Stimulated activated memory B cell treated with anti-CD40 and anti-IgM and Interleukin-4, amounts not matched to agents 10 μg/mL and 1 μg/mL and 100 μg/mL, for 72 hours (primary cell): ENCODE data around the gene KIAA0408.
A peak's percentile ranks its signal among the peaks of the same experiment; 100 is the strongest.

Experiments
- ATAC-seq: fragments of 150-1000 bp; cut with Tn5 transposase; 2 replicates; pipeline ENCODE4 v1.10.0; 2021
- H3K27ac Mint-ChIP-seq: one replicate; pipeline ENCODE4 v1.8.0; 2022; ENCODE audit warnings: mild to moderate bottlenecking, mixed read lengths
- H3K27me3 Mint-ChIP-seq: one replicate; pipeline ENCODE4 v1.8.0; 2022; ENCODE audit warnings: mixed read lengths
- H3K36me3 Mint-ChIP-seq: one replicate; pipeline ENCODE4 v1.8.0; 2022; ENCODE audit warnings: mixed read lengths
- H3K4me1 Mint-ChIP-seq: one replicate; pipeline ENCODE4 v1.8.0; 2022; ENCODE audit warnings: mixed read lengths
- H3K4me3 Mint-ChIP-seq: one replicate; pipeline ENCODE4 v1.8.0; 2022; ENCODE audit warnings: mild to moderate bottlenecking, moderate library complexity, mixed read lengths
- H3K9me3 Mint-ChIP-seq: one replicate; pipeline ENCODE4 v1.8.0; 2022; ENCODE audit warnings: mixed read lengths

Gene KIAA0408

DNA sequence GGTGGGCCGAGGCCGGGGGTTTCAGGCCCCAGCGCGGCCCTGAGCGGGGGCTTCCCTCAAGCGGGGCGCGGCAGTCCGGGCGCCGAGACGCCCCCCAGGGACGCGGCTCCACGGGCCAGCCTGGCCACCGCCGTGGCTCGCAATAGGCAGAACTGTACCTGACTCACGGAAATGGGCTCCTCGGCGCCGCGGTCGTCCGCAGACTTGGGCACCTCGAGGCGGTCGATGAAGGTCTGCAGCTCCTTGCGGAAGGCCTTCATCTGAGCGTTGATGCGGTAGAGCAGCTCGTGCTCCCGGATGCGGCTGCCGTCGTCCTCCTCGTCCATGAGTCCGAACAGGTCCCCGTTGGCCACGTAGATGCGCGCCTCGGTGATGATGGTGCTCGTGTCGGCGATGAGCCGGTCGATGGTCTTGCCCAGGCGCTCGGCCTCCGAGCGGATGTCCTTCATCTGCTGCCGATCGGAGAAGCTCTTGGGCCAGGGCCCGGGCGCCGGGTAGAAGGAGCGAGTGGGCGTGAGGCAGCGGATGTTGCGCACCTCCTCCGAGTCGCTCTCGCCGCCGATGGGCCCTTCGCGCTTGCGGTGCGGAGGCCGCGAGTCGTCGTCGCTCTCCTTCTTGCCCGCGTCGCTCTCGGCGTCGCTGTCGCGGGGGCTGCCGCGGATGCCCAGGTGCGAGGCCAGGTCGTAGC, 16.1 kb upstream of the KIAA0408 start:
- Mint-ChIP-seq H3K27me3 (no peaks in the 10 kb centered on the region), H3K4me1 (peaks cover 7% of the 10 kb centered on the region), H3K27ac (no peak overlapping the region), H3K36me3 (peaks cover 22% of the 10 kb centered on the region), H3K4me3 (no peak overlapping the region), H3K9me3 (no peaks in the 10 kb centered on the region)
- no peak for ATAC-seq

DNA sequence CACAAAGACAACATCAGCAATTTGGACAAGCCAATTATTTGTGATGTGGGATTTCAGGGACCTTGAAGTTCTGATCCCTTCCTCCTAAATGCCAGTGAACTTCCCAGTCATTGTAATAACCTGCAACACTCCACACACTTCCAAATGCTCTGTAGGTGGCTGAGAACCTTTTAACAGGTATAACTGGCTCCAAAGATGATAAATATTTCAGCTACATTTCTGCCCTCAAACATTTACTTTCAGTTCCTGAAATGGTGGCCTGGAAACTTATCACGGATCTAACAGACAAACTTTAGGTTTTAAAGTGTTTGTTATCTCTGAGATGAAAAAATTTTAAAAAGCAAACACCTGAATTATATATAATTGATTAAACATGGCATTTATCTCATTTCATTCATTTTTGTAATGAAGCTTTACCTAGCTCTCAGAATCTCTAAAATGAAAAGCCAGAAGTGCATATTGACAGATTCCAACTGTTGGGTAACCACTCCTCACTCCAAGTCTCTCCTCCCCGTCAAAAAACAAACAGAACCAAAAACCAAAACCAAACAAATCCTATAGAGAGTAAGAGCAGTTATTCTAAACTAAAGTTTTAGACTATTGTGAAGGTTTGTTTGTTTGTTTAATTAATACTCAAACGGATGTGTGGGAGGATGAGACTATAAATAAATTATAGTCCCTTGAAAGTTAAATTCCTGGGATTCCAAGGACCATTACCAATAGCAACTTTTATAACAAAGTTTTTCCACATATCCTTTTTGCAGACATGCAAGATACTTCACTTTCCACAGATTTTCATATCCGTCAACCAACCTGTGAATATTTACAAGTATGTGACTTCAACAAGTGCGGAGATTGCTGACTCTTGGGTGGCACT, 12.4 kb upstream of the KIAA0408 start:
- no peak overlapping the region for H3K4me3 Mint-ChIP-seq
- no peaks in the 10 kb centered on the region for H3K27me3 Mint-ChIP-seq
- no peaks in the 10 kb centered on the region for H3K9me3 Mint-ChIP-seq
- H3K36me3 Mint-ChIP-seq, result peaks cover 10% of the 10 kb centered on the region
- no peak overlapping the region for H3K27ac Mint-ChIP-seq
- no peak for ATAC-seq
- H3K4me1 Mint-ChIP-seq, result peaks cover 7% of the 10 kb centered on the region

DNA sequence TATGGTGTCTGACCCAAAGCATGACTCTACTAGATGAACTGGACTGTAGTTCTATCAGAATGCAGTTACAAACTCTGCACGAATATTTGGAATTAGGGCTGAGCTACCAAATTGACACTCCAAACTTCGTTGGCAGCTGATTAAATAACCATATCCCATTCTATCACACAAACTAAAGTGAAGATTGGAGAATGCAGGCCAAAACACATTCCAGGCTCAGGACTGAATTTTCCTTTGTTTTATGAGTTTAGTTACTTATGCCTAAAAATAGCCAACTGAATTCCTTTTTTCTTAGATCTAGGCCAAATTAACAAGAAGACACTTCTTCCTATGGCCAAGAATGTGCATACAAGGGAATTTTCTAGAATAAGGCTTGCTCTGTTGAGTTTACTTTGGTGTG, 9.7 kb upstream of the KIAA0408 start:
- H3K4me3 Mint-ChIP-seq, result no peak overlapping the region
- no peaks in the 10 kb centered on the region for H3K9me3 Mint-ChIP-seq
- no peak for ATAC-seq
- no peaks in the 10 kb centered on the region for H3K27me3 Mint-ChIP-seq
- peaks cover 7% of the 10 kb centered on the region for H3K4me1 Mint-ChIP-seq
- H3K27ac Mint-ChIP-seq, result no peak overlapping the region
- H3K36me3 Mint-ChIP-seq, result no peaks in the 10 kb centered on the region

DNA sequence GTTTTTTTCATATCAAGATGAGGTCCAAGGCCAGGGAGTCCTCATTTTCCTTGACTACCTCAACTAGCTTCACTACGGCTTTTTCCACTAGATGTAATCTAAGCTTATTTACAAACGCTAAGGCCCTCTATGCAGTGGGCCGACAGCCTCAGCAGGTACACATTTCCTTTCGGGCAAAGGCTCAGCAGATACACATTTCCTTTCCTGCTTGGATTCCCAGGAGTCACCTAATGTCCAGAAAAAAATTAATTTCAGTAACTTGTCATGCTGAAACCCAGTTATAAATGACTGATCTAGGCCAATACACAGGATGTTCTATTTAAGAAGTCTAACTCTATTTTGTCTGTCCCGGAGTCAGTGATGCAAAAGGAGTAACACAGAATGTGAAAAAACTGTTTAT, 7.2 kb upstream of the KIAA0408 start:
- no peak for ATAC-seq
- no peak overlapping the region for H3K27ac Mint-ChIP-seq
- H3K27me3 Mint-ChIP-seq, result no peaks in the 10 kb centered on the region
- H3K4me1 Mint-ChIP-seq, result peaks cover under 1% of the 10 kb centered on the region
- no peaks in the 10 kb centered on the region for H3K9me3 Mint-ChIP-seq
- no peaks in the 10 kb centered on the region for H3K36me3 Mint-ChIP-seq
- no peak overlapping the region for H3K4me3 Mint-ChIP-seq

DNA sequence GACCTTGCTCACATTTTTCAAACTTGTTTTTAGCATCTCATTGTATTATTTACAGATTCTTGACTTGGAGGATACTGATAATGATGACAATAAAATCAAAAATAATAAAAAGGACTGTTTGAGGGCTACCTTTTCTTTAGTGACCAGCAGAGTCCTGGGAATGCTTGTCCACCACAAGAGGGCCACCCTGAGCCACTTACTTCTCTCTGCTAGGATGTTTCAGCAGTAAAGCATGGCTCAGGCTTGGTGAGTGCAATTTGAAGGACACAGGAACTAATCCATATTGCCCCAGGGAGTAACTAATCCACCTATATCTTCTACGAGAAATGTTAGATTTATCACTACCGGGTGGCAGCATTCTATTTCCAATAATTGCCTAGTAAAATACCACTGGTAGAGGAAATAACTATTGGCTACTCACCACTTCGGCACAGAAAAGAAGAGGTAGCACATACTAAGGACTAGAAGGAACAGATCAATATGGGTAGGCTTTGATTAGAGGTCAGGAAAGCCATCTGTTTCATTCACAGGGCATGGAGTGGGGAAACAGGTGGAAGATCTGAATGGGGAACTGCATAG, 5.8 kb upstream of the KIAA0408 start:
- no peaks in the 10 kb centered on the region for H3K36me3 Mint-ChIP-seq
- no peaks in the 10 kb centered on the region for H3K4me1 Mint-ChIP-seq
- no peak overlapping the region for H3K27ac Mint-ChIP-seq
- no peaks in the 10 kb centered on the region for H3K27me3 Mint-ChIP-seq
- peak; percentile 73 for ATAC-seq
- H3K9me3 Mint-ChIP-seq, result no peaks in the 10 kb centered on the region
- no peak overlapping the region for H3K4me3 Mint-ChIP-seq

DNA sequence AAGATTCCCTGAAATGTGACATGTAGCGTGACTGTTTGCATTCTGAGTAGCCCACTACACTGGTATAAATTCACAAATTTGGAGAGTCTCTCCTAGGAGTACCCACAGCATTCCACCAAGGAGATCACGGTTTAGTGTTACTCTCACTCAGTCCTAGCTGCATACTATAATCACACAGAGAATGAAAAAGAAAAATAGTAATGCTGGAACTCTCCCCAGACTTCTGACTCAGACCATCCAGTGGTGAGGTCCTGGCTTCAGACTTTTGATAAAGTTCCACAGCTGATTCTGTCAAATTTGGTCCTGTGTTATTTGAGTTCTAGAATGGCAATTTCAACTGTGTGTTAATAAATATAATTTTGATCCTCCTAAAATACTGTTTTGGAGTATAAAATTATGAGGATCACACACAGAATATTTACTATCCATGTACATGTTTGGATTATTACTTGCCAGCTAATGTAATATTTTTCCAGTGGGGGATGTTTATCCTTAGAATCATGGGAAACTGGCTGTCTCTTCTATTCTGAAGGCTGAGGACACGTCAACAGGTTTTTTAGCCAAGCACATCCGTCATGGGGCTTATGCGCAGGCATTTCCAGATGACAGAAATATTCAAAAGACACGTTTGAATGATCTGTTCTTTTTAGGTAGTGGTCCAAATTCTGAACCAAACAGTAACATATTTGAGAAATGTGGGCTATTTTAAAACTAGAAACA, 5.1 kb upstream of the KIAA0408 start:
- Mint-ChIP-seq H3K9me3 (no peaks in the 10 kb centered on the region), H3K4me1 (no peaks in the 10 kb centered on the region), H3K27ac (no peak overlapping the region), H3K36me3 (no peaks in the 10 kb centered on the region), H3K27me3 (no peaks in the 10 kb centered on the region), H3K4me3 (no peak overlapping the region)
- ATAC-seq, result no peak

DNA sequence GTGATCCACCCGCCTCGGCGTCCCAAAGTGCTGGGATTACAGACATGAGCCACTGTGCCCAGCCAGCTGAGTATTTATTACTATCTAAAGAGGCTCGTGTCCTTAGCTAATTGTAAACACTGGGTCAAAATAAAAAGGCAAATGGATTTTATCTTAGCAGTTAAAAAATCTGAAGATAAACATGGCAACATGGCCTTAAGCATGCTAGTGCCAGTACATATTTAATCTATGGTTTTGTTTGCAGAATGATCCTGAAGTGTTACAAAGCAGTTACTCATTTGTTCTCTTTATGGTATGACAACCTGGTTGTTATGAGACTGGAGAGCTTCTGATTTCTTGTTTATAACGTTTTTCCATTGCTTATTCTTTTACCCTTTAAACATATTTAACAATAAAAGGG, 3.9 kb upstream of the KIAA0408 start:
- Mint-ChIP-seq H3K4me3 (no peak overlapping the region), H3K4me1 (no peaks in the 10 kb centered on the region), H3K27ac (no peak overlapping the region), H3K27me3 (no peaks in the 10 kb centered on the region), H3K36me3 (no peaks in the 10 kb centered on the region), H3K9me3 (no peaks in the 10 kb centered on the region)
- ATAC-seq, result no peak

DNA sequence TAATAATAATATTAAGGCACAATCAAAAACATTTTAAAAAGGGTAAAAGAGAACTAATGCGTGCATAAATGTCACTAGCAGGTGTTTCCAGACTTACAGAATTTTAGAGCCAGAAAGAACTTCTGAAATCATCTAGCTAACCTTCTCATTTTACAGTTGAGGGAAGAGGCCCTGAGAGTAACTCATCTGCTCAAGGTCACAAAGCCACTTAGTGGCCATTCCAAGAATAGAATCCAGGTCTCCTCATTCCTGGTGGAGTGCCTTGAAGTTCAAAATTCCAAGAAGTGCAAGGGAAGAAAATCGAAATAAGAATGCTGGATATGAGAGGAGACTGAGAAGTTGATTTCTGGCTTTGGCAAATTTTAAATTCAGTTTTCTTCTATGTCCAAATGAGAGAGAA, 3.2 kb upstream of the KIAA0408 start:
- H3K27me3 Mint-ChIP-seq, result no peaks in the 10 kb centered on the region
- H3K4me1 Mint-ChIP-seq, result no peaks in the 10 kb centered on the region
- H3K36me3 Mint-ChIP-seq, result no peaks in the 10 kb centered on the region
- no peak for ATAC-seq
- no peaks in the 10 kb centered on the region for H3K9me3 Mint-ChIP-seq
- no peak overlapping the region for H3K27ac Mint-ChIP-seq
- no peak overlapping the region for H3K4me3 Mint-ChIP-seq

DNA sequence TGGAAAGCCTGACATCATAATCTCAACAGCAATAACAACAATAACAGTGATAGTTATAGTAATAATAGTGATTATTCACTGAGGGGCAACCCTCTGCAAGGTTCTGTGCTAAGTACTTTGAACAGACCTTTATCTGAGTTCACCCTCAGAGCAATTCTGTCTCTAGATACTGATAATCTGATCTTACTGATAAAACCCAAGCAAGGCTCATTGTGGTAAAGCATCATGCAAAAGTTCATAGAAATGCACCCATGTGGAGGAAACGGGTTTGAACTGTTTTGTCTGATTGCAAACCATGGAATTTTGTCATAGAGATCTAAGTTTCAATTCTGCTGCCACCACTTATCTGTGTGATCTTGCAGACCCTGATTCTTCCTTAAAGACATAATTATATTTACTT, 1.3 kb upstream of the KIAA0408 start:
- Mint-ChIP-seq H3K36me3 (no peaks in the 10 kb centered on the region), H3K27me3 (no peaks in the 10 kb centered on the region), H3K4me3 (no peak overlapping the region), H3K27ac (no peak overlapping the region), H3K4me1 (no peaks in the 10 kb centered on the region), H3K9me3 (no peaks in the 10 kb centered on the region)
- ATAC-seq, result no peak

DNA sequence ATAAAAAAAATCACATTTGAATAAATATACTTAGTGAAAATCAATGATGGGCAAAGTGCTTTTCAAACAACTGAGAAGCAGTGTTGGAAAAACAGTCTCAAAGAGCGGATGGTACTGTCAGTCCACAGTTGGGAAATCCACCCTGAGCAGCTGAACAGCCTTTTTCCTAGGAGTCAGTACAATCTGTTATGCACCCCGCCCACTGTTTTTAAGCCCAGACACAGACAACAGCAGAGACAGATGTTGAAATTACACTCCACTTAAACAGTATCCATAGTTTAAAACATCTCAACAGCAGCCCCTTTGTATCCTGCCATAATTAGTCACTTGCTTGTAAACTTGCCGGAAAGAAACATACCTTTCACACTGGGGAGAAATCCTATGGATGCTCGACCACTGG, 372 bp downstream of the KIAA0408 start:
- Mint-ChIP-seq H3K36me3 (no peaks in the 10 kb centered on the region), H3K27ac (no peak overlapping the region), H3K4me1 (no peaks in the 10 kb centered on the region), H3K4me3 (no peak overlapping the region), H3K27me3 (no peaks in the 10 kb centered on the region), H3K9me3 (no peaks in the 10 kb centered on the region)
- ATAC-seq, result no peak

DNA sequence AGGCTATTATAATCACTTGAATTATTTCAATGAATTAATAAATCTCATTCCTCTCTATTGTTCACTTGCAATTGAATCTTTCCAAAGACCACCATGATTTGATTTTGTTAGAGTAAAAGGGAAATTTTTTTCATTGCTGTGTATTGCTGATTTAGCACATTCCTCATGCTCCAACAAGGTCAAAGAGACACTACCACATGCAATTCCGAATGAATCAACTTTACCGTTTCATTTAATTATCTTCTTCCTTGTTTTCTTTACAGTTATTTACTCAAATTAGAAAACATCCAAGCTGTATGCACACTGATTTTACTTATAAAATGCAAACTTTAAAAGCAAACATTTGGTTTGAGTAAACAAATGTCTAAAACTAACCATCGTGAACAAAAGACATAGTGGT, 967 bp downstream of the KIAA0408 start:
- Mint-ChIP-seq H3K27ac (no peak overlapping the region), H3K27me3 (no peaks in the 10 kb centered on the region), H3K4me1 (no peaks in the 10 kb centered on the region), H3K9me3 (no peaks in the 10 kb centered on the region), H3K36me3 (no peaks in the 10 kb centered on the region), H3K4me3 (no peak overlapping the region)
- no peak for ATAC-seq

DNA sequence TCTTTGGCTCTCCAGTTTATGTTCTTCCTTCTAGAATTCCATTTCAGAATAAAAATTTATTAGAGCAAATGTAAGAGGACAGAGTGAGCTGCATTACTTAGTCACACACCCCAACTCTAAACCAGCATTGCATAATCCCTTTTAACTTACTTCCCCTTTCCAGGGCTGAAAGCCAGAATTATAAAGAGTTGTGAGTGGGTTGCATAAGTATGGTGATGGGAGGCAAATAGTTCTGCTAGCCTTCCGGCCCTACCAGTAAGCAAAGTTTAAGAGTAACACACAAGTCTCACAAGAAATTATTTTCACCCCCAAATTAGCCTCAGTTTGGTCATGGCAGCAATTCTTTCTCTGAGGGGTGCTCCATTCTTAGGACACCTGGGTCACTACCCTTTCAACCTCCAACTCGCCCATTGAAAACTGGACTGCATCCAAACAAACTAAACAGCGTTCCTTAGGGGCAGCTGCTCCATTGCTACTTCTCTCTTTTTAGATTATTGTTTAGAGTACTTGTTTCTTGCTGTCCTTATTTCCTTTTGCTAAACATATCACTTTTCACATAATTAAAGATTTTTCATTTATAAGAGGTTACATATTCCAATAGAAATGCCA, 1.6 kb downstream of the KIAA0408 start:
- H3K27ac Mint-ChIP-seq, result no peak overlapping the region
- no peak for ATAC-seq
- H3K4me1 Mint-ChIP-seq, result no peaks in the 10 kb centered on the region
- H3K9me3 Mint-ChIP-seq, result no peaks in the 10 kb centered on the region
- no peaks in the 10 kb centered on the region for H3K27me3 Mint-ChIP-seq
- H3K4me3 Mint-ChIP-seq, result no peak overlapping the region
- H3K36me3 Mint-ChIP-seq, result no peaks in the 10 kb centered on the region

DNA sequence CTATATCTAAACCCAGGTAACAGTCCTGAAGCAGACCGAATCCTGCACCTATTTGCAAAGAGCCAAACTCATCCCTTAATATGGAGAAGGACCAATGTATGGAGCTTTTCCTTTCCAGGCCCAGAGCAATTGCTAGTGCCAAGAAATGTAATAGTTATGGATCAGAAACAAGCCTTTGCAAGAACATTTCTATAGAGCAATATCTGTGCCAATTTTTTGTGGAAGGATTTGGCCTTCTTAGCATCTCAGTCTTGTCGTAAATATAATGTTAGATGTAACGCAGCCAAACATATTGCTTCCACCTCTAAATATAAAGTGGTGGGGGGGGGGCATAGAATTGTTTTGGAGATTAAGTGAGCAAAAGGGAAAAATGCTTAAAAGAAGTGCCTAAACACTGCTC, 2.7 kb downstream of the KIAA0408 start:
- ATAC-seq, result no peak
- Mint-ChIP-seq H3K27ac (no peak overlapping the region), H3K9me3 (no peaks in the 10 kb centered on the region)

DNA sequence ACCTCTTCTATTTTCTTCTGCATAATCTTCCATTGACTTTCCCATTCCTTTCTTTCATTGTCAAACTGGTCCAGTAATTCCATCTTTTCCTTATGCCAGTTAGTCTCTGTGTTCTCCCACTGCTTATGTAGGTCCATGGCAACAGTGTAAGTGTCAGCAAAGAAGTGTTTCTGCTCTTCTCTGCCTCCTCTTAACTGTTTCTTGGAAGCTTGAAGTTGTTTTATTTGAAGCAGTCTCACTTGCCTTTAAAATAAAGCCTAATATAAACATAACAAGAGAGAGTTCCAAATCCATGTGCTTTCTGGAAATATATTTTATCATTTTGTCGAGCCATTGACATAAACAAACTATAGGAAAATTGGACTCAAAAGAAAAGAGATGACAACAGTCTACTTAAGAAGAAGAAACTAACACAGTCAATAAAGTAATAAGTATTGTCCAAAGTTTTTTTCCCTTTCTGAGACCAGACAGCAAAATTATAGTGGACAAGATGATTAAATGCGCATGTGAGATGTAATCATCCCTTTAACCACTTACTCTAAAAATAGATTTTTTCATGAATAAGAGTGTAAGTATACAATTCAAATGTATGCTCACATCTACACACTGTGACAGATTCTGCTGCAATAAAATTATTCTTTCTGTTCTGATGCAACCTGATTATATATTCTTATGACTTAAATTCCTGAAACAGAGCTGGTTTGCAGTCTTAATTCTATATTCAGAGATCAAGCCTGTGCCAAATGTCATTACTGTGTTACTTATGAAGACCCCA, 5.2 kb downstream of the KIAA0408 start:
- ATAC-seq, result no peak

More for the DNA sequence above, 2.7 kb downstream of the KIAA0408 start:
- H3K4me3 Mint-ChIP-seq, result no peak overlapping the region
- H3K27me3 Mint-ChIP-seq, result no peaks in the 10 kb centered on the region
- no peaks in the 10 kb centered on the region for H3K4me1 Mint-ChIP-seq
- no peaks in the 10 kb centered on the region for H3K36me3 Mint-ChIP-seq

More for the DNA sequence above, 5.2 kb downstream of the KIAA0408 start:
- Mint-ChIP-seq H3K27me3 (no peaks in the 10 kb centered on the region), H3K4me1 (no peaks in the 10 kb centered on the region), H3K27ac (no peak overlapping the region), H3K36me3 (peaks cover 7% of the 10 kb centered on the region), H3K9me3 (no peaks in the 10 kb centered on the region), H3K4me3 (no peak overlapping the region)
